GM12891 (cell line): Measurements from ENCODE around the gene IRF2BP2.

ENCODE experiments used
- DNase-seq: peaks from one replicate; pipeline ENCODE4 v3.0.0; 2011; ENCODE audit warnings: low spot score; ENCODE audit not compliant: insufficient read length
- FAIRE-seq: peaks from 2 replicates; lab custom pipeline; 2011; peaks lifted over from hg19 to GRCh38; lab: Jason Lieb, UNC
- PAX5 ChIP-seq: IDR thresholded peaks from 2 replicates; pipeline ENCODE4 v1.6.1; 2011; ENCODE audit warnings: low read length, moderate library complexity, mild to moderate bottlenecking; ENCODE audit not compliant: insufficient read depth, severe bottlenecking
- POLR2A ChIP-seq: IDR thresholded peaks from 2 replicates; pipeline ENCODE4 v1.6.1; 2011; ENCODE audit warnings: low read depth, low read length, control low read depth
- POLR2AphosphoS5 ChIP-seq: IDR thresholded peaks from 2 replicates; pipeline ENCODE4 v1.6.1; 2011; ENCODE audit warnings: low read depth, low read length, control low read depth
- POU2F2 ChIP-seq: IDR thresholded peaks from 2 replicates; pipeline ENCODE4 v1.6.1; 2011; ENCODE audit warnings: low read depth, mild to moderate bottlenecking, control low read depth, low read length, moderate library complexity
- SPI1 ChIP-seq: IDR thresholded peaks from 2 replicates; pipeline ENCODE4 v1.6.1; 2011; ENCODE audit warnings: low read depth, low read length, control low read depth
- TAF1 ChIP-seq: IDR thresholded peaks from 2 replicates; pipeline ENCODE4 v1.6.1; 2011; ENCODE audit warnings: low read depth, low read length, control low read depth

IRF2BP2 gene

GRCh38 chr1:234573711-234574299 is 36.2 kb downstream of the IRF2BP2 start:
- no peak for TF ChIP-seq POU2F2
- no peak for TF ChIP-seq POLR2AphosphoS5
- no peak for TF ChIP-seq PAX5
- TF ChIP-seq TAF1: no peak
- no peak for TF ChIP-seq SPI1
- DNase-seq: no peak
- no peak for FAIRE-seq

DNA sequence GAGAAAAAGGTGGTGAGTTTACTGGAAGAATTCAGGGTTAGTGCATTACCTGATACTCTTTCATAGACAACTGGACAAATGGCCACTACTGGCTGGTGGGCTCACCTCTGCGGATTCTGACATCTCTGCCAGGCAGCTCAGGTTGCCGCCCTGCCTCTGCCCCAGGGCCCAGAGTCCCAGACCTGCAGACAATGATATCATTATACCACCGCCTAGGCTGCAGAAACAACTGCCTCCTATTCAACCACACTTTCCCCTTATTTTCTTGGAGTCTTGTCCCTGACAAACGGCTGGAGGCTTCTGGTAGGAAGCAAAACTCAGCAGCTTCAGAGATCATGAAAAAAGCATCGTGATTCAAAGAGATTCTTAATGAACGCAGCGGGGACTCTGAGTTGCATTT is 37.0 kb downstream of the IRF2BP2 start:
- DNase-seq (no peak), FAIRE-seq (no peak)
- TF ChIP-seq TAF1 (no peak), POLR2AphosphoS5 (no peak), PAX5 (no peak), POLR2A (no peak), SPI1 (no peak), POU2F2 (no peak)

GRCh38 chr1:234571702-234572101 is 38.3 kb downstream of the IRF2BP2 start:
- no peak for TF ChIP-seq POU2F2
- TF ChIP-seq POLR2AphosphoS5: no peak
- no peak for TF ChIP-seq TAF1
- TF ChIP-seq PAX5: no peak
- no peak for TF ChIP-seq SPI1
- TF ChIP-seq POLR2A: no peak
- DNase-seq (no peak), FAIRE-seq (no peak)

DNA sequence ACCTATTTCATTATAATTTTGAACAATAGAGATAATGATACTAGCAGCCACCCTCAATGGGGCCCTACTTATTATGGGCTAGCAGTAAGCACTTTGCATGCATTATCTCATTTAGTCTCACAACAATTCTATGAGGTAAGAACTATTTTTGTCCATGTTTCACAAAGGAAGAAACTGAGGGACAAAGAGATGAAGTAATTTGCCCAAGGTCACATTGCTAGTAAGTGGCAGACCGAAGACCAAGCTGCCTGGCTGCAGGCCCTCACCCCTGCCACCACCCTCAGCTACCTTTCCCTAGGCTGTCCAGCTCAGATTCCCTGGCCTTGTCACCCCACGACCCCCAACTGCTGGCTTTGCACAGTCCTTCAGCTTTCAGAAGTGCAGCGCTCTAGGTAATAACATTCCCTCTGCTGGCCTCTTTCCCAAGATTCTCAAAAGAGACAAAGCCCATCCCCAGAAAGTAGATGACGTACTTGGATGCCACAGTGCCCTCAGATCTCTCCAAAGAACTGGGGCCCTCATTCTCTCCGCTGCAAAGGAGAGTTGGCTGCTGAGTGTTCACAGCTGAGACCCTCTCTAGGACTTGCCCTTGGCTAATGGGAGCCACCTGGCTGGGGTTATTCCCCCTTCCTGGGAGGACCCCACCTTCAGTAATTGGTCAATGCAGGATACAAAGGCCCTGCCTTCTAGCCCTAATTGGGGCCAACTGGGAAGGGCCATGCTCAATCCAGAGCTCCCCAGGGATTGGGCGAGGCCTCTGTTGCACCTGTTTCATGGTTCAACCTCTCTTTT is 39.5 kb downstream of the IRF2BP2 start:
- FAIRE-seq (no peak), DNase-seq (no peak)

GRCh38 chr1:234568345-234568744 is 41.6 kb downstream of the IRF2BP2 start:
- DNase-seq: no peak
- TF ChIP-seq SPI1: no peak
- TF ChIP-seq POLR2A: no peak
- TF ChIP-seq TAF1: no peak
- TF ChIP-seq POU2F2: no peak
- TF ChIP-seq POLR2AphosphoS5: no peak
- no peak for TF ChIP-seq PAX5
- no peak for FAIRE-seq

More for the DNA sequence above, 39.5 kb downstream of the IRF2BP2 start:
- no peak for TF ChIP-seq PAX5
- no peak for TF ChIP-seq POLR2AphosphoS5
- TF ChIP-seq TAF1: no peak
- TF ChIP-seq POLR2A: no peak
- no peak for TF ChIP-seq SPI1
- TF ChIP-seq POU2F2: no peak

DNA sequence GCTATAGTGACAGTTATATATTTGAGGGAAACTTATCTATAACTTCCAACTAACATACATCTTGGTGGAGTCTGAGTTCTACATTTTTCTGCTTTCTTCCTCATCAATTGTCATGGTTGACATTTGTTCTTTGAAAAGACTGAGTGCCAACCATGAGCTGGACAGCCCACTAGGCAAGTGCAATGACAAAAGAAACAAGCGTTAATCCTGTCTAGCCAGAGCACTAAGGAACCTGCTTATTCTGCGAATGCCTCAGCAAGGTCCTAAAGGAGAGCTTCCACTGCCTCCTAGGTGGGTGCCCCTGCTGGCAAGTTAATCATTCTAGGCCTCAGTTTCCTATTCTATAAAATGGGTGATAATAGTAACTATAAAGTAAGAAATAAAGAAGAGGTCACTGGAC is 44.8 kb downstream of the IRF2BP2 start:
- FAIRE-seq (no peak), DNase-seq (no peak)
- TF ChIP-seq TAF1: no peak
- TF ChIP-seq POLR2A: no peak
- no peak for TF ChIP-seq POU2F2
- no peak for TF ChIP-seq SPI1
- no peak for TF ChIP-seq POLR2AphosphoS5
- TF ChIP-seq PAX5: no peak

DNA sequence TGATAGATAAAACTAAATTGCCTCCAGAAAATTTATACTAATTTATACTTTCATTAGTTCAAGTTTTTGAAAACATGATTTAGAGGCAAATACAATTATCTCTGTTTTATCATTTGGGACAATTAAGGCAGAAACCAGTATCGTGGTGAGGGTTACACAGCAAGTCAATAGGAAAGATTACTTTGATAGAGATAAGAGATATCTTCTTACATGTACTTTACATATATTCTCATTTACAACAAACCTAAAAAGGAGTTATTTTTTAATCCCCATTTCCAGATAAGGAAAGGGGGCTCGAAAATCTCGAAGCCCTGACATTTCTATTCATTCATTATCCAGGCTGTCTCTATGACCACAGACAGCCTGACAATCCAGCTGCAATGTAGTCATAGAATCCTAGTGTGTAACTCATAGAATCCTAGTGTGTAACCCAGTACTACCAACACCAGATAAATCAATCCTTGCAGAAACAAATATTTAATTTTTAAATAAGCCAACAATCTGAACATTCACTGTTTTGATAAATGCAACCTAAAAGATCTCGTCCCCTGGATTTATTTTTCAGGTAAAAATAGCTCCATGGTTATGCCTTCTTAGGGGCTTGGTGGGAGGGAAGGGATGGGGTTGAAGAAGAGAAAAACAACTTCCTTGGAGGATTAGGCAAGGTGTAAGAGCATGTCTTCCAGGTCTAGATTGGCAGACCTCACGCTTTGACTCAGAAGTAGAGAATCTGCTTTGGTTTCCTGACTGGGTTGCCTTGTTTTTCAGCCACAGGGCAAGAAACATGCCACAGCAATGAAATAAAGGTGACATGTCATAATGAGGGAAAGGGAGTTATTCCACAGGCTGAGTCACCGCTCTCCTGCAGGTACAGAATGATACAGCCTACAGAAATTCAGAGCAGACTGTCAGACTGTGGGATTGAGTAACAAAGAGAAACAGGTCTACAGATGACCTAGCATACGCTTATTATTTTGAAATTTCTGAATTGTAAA is 45.6 kb downstream of the IRF2BP2 start:
- FAIRE-seq (no peak), DNase-seq (no peak)
- no peak for TF ChIP-seq PAX5
- no peak for TF ChIP-seq POLR2AphosphoS5
- TF ChIP-seq POU2F2: no peak
- TF ChIP-seq SPI1: no peak
- TF ChIP-seq POLR2A: no peak
- TF ChIP-seq TAF1: no peak

DNA sequence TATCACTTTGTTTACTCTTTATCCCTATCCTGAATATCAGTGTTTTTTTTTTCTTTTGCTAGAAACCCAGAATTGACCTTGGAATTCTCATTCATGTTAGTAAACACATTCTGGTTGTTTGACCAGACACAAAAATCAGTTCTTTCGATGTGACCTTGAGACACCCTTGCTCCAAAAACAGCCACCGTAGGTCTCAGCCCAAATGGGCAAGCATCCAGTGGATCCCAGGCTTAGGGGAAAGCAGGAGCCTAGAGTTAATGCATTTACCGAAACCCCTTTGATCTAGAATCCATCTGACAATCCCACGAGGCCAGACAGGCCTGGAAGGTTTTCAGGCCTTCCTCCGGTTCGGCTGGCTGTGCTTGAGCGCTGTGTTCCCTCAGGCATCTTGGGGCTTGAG is 47.6 kb downstream of the IRF2BP2 start:
- DNase-seq: no peak
- no peak for FAIRE-seq

More for the DNA sequence above, 47.6 kb downstream of the IRF2BP2 start:
- TF ChIP-seq PAX5: no peak
- no peak for TF ChIP-seq TAF1
- no peak for TF ChIP-seq POU2F2
- no peak for TF ChIP-seq POLR2AphosphoS5
- no peak for TF ChIP-seq POLR2A
- TF ChIP-seq SPI1: no peak
